NCI-H187 treated with DMSO at 0.1 percent for 48 hours (cell line): ENCODE data around the gene SGO2.
"Not testable (repeated sequence)": the region's sequence is repeated elsewhere in the genome, so short reads cannot be mapped to it uniquely, and the experiment has no call there.

Source experiments
- DNase-seq: peaks from one replicate; lab custom pipeline; 2025; lab: John Stamatoyannopoulos, UW

Gene SGO2

DNA sequence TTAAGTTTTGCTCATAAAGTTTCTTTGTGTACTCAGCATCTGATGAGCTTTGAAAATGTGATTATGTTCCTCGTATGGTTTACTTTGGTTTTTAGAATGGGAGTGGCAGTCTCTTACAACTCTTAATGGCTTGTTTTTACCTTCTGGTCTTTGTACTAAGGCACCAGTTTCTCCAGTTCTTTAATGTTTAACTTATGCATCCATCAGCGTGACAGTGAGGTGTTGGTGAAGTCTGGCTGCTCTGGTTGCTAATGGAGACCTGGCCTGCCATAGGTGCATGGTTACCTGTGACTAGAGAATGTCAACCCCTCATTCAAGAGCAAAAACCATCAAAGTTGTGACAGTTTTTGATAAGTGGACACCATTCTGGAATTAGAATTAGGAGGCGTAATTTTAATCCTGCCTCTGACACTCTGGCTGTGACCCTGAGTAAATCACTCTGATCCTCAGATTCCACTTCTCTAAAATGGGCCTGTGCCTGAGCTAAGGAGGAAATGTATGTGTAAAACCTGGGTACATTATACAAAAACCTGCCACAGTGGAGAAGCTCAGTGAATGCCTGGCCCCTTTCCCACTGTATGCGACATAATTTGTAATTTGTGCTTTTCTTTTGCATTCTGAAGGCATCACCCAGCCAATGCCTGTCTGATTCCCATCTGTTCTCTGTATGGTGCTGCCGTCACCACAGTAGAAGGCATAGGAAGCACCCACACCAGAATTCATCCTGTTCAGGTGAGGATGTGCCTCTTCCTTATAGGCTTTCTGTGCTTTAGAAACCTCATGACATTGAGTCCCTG lies 71.0 kb downstream of the SGO2 start:
- DNase-seq = no peak

DNA sequence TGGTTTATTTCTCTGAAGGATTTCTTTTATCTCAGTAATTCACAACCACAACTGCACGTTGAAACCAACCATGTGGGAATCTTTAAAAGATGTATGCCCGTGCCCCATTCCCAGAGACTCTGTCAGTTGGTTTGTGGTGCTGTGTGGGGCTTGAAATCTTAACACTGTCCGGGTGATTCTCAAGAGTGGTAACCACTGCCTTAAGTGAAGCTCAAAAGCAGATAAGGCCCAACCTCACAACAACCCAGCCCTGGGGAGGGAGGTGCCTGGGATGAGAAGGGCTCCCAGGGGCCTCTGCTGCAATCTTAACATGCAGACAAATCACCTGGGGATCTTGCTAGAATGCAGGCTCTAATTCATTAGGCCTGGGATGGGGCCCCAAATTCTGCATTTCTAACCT lies 73.2 kb downstream of the SGO2 start:
- no peak for DNase-seq

DNA sequence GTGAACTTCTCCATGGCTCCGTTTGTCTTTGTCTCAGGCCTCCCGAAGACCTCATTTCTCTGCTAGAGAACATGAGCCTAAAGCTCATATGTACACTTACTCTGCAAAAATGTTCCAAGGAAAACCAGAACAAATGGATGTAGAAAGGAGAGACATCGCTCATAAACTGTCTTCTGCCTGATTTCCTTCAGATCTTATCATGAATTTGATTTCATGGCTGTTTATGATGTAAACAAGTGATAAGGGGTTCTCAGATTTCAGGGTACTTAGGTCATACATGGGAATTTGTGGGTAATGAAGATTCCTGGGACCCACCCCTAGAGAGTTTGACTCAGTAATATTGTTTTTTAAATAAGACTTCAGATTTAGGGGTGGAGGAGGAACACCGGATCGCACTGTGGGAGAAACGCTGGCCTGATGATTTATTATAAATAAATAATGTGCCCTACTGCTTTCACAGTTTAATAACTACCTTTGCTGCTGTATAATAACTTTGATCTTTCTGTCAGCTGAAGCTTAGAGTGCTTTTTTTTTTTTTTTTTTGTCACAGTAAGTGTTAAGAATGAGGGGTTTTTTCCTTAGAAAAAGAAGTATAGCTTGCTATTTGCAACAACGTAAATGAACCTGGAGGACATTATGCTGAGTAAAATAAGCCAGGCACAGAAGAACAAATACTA lies 74.7 kb downstream of the SGO2 start:
- no peak for DNase-seq

DNA sequence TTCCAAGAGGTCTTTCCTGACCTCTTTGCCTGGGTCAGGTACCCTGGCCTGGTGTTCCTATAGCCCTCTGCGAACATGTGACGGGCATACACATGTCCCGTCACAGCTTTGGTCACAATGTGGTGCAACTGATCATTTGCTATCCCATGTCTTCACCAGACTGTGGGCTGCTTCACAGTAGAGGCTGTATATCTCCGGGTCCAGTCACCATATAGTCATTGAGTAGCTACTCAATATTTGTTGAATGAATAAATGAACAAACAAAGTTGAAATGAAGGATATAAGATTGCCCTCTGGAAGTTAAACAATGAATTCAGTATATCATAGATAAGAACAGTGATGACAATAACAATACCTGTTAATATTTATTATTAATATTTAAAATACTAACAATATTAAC lies 76.6 kb downstream of the SGO2 start:
- DNase-seq = no peak

DNA sequence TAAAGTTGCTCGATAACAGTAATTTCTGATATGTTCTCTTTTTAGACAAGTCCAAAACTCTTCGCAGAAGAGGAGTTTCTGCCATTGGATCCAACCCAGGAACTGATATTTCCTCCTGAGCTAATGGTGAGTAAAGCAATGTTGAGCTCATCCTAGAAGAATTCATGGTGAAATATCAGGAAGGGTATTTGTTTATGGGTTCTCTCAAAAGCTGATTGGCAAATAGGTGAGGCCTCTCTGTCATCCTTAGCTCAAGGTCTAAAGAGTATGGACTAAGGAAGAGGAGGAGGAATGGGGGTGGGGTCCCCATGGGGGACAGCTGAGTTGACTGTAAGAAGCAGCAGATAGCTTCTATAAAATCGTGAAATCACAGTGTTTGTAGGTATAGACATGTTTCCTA lies 78.0 kb downstream of the SGO2 start:
- no peak for DNase-seq

DNA sequence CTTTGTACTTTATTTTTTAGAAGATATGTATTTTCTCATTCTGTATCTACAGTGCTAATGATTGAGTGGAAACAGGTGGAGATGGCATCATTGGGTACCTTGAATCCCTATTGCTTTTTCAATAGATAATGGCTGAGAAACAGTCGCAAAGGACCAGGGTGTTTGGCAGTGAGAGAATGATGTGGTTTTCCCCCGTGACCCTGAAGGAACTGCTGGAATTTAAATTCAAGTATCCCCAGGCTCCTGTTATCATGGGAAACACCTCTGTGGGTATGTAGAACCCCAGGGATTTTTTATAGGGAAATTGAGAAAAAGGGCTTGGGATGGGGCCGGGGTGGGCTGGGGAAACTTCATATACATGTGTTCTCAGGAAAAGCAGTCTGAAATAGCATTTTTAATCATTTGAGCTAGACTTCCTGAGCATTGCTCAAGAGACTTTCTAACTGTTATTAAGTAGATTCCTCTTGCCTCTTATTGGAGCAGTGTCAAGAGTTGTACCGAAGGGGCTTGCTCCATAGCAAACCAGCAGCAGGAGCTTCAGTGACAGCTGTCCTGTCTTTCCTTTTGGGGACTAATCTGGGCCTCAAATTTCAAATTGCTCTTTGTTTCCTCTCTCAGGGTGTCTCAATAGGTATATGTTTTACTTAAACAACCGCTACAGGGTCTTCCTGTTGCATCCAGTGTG lies 78.7 kb downstream of the SGO2 start:
- DNase-seq = no peak

DNA sequence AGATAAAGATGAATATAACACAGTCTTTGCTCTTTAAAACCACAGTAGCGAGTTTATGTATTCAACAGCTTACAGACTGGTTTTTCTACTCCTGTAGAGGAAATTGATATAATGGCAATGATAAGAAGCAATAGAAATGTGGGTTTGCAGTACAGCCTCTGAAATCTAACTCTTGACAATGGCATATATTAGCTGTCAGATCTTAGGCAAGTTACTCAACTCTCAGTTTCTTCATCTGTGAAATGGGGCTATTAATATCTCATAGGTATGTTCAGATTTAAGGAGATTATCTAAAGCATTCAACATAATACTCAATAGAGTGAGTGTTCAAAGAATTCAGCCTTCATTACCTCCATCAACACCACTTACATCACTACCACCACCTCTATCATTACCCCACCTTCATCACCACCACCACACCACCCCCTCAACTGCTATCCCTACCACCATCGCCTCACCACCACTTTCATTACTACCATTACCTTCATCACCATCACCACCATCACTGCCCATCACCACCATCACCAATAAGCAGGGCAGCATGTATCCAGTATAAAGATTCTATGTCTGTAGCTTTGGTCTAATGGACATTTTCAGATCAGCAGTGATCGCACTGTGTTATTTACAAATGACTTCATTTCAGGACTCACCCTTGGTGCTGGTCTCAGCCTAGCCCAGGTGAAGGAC lies 82.5 kb downstream of the SGO2 start:
- DNase-seq = no peak

DNA sequence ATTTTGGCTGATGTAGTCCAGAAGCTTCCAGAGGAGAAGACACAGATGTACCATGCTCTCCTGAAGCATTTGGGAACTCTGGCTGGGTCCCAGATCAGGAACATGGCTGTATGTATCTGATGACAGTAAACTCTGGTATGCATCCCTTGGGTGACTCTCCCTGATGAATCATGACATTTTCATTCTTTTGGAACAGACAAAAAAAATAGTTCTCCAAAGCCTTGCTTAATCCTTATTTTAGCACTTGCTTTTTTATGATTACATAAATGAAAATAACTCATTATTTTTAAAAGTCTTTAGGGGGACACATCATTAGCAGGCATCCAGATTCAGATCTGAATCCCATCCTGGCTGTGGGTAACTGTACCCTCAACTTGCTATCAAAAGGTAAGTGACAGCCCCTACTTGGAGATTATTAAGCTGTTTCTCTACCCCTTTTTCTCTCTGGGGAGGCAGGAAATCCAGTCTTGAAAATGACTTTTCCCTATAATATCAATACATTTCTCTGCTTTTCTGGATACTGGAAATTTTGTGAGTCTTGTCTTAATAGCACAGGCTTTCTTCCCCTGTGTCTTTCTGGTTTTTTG lies 83.1 kb downstream of the SGO2 start:
- DNase-seq = no peak

DNA sequence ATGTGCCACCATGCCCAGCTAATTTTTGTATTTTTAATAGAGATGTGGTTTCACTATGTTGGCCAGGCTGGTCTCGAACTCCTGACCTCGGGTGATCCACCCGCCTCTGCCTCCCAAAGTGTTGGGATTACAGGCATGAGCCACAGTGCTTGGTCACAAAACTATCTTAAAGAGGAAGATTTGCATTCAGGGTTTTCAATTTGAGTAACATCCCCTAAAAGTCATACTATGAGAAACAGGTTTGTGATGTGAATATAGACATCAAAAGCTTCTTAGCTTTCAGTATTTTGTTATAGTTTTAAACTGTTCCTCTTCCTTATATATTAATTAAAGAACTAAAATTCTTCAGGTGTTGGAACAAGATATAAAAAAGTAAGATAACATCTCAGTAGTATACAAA lies 84.2 kb downstream of the SGO2 start:
- DNase-seq = not testable (repeated sequence)

DNA sequence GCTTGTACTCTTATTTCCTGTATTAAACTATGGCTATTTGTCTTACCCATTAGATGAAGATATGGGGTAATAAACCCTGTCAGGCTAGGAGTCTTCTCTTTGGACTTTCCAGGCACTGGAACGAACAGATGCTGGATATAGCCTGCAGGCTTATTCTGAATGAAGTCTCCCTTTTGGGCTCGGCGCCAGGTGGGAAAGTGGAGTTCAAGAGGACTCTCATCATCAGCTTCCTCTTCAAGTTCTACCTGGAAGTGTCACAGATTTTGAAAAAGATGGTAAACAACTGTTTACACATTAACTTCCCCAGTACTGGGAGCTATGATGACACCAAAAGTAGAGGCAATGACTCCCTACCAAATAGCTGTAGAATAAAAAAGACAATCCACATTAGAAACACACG lies 87.7 kb downstream of the SGO2 start:
- no peak for DNase-seq

DNA sequence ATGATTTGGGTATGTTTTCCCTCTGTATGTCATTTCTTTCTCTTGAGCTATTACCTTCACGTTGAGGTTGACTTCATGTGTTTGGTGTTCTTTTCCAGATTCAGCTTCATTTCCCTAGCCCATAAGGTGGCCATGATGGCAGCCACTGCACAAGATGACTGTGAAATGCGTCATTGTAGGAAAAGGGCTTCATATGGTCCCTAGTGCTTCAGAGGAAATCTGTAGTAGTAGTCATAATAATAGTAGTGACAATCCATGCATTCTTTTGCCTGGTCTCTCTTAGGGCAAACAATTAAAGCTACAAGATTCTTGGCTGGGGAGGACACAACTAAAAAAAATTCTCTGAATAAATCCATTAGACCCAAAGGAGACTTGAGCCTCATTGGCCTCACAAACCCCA lies 88.2 kb downstream of the SGO2 start:
- no peak for DNase-seq

DNA sequence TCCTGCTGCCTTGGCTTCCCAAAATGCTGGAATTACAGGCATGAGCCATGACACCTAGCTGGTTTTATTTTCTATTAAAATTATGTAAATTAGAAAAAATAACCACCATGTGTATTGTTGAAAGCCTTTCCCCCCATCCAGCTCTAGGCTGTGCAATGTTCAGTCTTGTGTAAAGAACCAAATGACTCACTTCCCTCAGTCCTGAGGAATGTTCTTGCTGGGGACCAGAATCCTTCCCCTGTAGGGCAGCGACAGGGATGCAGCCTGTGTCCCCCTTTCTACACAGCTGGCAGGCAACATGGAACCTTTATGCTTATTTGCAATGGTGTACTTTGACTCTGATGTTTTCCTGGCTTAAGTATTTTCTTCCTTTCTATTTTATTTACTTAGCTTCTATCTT lies 89.2 kb downstream of the SGO2 start:
- no peak for DNase-seq

DNA sequence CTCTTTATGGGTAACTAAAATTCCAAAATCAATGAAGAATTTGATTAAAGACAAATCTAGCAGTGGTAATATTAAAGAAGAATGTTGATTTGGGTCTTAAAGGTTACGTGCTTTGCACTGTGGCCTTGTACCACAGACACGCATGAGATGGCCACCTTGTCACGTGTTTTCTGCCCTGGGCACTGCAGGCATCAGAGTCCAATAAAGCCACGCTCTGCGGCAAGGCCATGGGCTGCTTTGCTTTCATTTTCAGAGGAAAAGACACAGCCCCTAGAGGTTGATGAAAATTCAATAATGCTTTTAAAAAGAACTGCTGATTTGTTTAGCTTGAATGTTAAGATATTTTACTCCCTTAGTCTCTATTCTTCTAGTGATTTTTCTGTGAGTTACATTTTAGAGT lies 90.2 kb downstream of the SGO2 start:
- no peak for DNase-seq

DNA sequence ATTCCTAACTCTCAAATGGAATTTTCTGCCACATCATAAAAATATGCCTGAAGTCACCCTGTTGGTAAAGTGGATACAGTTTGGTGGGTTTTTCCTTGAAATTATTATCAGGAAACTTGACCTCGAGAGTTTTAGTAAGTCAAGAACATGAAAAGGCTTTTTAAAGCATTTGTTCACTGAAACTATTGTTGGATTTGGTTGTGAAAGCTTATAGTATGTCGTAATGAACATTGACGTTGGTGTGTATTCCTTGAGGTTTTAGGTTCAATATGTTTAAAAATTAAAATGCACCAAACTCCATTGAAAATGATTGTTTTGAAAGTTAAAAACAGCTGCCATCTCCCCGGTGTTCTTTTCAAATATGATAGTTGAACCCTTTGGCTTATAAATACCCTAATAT lies 90.6 kb downstream of the SGO2 start:
- DNase-seq = no peak

DNA sequence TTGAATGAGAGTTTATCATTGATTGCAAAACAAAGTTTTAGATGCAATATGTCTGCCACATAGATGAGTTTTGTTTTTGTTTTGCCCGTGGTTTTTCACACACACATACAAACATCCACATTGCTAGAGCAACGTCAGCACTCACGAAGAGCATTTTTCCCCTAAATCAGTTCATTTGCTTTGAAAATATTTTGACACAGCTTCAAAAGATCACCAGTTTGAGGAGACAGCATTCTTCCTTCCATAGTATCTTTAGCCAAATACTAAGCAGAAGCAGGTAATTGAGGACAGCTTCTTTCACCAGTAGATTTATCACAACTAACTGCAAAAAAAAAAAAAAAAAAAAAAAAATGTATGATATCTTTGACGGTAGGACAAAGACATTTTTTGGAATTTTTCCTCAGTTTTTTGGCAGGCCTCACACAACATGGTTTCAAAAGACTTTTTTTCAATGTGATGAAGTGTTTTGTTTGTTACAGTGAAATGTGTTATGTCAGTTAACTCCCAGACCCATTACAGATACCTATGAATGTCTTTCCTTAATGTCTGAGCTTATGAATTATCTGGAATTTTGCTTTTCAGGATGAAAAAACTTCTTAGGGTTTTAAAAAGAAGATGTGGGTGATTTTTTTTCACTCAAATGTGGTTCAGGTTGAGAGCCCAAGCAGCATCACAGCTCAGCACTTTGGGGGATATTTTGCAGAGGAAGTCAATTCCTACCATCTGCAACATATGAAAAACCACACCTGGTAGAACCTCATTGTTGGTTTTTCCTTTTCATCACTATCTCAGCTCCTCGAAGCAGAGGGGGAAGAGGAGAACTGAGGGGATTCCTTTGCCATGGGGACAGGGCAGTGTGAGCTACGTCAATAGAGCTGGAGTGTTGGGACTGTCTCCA lies 91.4 kb downstream of the SGO2 start:
- DNase-seq = no peak

DNA sequence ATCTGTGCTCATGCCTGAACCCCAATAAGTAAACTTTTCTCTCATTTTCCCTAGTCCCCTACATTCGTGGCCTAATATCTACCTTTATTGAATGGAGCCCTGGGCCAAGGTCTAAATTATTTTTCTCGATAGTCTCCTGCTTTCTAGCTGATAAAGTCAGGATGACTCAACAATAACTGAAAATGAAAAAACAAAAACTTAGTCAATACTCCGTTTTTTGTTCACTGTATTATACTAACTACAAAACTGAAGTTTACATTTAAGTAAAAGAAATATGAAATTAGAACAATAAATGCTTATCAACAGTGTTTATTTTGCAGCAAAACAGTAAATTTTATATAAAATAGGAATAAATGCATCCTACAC lies 92.0 kb downstream of the SGO2 start:
- no peak for DNase-seq

DNA sequence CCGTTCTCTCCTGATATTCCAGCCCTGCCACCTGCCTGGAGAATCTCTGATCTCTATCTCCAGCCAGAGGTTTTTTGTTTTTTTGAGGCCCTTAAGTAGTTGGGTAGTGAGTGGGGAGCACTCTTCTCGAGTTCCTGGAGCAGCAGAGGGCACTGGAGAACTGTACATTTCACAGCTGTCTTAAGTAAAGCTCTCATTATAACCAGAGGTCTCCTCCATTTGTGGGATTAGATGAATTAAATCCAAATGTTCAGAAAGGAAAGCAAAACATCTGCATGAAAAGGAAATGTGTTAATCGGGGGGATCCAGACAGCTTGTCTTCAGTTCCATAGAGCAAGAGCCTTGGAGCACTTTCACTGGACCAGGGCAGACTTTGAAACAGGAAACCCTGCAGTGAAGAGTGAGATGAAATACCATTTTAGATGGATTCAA lies 92.6 kb downstream of the SGO2 start:
- no peak for DNase-seq

DNA sequence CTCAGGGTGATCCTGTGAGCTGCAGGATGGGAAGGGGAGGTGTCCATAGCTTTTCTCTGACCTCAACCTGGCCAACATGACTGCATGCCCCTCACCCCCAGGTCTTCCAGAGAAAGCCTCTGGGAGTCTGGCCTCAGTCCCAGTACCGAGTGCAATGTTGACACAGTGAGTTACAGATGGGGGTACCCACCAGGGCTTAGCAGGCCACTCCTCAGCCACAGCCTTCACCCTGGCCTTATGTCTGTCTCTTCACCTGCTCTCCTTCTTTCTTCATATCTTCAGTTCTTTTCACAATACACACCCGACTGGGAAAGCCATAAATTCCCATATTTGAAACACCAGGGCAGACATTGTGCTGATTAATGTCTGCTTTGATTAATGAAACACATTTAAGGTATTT lies 93.3 kb downstream of the SGO2 start:
- no peak for DNase-seq

DNA sequence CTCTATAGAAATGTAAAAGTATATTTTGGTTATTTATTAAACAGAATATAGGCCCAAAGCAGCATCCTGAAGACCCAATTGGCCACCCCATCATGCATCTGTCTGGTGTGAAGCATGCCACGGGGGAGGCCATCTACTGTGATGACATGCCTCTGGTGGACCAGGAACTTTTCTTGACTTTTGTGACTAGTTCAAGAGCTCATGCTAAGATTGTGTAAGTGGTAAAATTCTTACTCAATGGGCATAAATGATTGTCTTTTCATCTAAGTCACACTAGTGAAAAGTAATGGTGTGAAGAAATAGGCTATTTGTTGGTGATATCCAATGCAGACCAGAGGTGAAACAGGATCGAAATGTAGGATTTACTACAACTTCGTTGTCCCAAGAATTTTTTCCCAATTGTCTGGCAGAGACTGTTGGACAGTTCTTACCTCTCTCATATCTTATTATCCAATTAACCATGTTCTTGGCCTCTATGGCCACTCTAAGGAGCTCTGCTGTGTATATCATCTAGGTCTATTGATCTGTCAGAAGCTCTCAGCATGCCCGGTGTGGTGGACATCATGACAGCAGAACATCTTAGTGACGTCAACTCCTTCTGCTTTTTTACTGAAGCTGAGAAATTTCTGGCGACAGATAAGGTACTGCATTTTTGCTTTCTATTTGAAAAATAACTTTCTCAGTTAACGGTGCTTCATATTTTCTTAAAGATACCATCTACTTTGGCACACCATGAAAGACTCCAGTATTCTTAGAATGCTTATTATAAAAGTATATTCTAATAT lies 94.8 kb downstream of the SGO2 start:
- DNase-seq = no peak

DNA sequence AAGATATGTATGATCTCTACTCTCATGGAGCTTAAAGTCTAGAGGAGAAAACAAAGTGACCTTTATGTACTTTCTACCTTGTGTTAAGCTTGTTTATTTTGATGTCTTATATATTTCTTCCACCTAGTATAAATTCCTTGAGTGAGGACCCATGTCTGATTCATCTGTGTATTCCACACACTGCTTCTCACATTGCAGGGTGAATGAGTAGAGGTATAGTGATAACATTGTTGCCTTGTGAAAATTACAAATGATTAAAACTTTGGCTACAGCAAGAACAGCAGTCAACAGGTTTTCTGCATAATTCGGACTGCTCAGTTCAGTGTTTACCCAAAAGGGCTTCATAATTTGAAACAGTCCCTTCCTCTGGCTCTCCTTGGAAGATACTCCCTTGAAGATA lies 96.1 kb downstream of the SGO2 start:
- DNase-seq = no peak
